GM19468 (cell line): ENCODE results near the gene PTPN1.
"Not testable (repeated sequence)": the region's sequence is repeated elsewhere in the genome, so short reads cannot be mapped to it uniquely, and the experiment has no call there.

Source experiments
- ATAC-seq: cut with Tn5 transposase; IDR thresholded peaks from one replicate; pipeline ENCODE4 v1.9.1; 2021; ENCODE audit warnings: mild to moderate bottlenecking, moderate library complexity, moderate number of reproducible peaks; ENCODE audit not compliant: unreplicated experiment; ENCODE audit errors: extremely low read depth

PTPN1 gene

DNA sequence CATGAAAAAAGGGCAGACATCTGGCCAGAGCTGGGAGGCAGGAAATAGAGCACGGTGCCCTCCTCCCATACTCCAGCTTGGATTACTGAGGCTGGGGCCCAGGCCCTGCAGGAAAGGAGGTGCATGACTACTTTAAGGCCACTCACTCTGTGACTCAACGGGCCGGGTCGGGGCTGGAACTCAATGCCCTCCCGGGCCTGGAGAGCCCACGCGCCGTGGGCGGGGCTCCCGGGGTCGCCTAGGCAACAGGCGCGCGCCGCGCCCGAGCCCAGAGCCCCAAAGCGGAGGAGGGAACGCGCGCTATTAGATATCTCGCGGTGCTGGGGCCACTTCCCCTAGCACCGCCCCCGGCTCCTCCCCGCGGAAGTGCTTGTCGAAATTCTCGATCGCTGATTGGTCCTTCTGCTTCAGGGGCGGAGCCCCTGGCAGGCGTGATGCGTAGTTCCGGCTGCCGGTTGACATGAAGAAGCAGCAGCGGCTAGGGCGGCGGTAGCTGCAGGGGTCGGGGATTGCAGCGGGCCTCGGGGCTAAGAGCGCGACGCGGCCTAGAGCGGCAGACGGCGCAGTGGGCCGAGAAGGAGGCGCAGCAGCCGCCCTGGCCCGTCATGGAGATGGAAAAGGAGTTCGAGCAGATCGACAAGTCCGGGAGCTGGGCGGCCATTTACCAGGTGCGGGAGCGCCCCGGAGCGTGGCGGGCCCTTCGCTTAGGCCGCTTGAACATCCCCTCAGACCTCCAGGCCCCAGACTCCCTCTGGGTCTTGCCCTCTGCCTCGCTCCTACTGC, at the start of gene PTPN1:
TSS of gene PTPN1 (plus strand) at position 461 of the 783 bp plus-strand sequence. CDS start at position 606, 145 bp downstream.
- ATAC-seq = peak; percentile 88

DNA sequence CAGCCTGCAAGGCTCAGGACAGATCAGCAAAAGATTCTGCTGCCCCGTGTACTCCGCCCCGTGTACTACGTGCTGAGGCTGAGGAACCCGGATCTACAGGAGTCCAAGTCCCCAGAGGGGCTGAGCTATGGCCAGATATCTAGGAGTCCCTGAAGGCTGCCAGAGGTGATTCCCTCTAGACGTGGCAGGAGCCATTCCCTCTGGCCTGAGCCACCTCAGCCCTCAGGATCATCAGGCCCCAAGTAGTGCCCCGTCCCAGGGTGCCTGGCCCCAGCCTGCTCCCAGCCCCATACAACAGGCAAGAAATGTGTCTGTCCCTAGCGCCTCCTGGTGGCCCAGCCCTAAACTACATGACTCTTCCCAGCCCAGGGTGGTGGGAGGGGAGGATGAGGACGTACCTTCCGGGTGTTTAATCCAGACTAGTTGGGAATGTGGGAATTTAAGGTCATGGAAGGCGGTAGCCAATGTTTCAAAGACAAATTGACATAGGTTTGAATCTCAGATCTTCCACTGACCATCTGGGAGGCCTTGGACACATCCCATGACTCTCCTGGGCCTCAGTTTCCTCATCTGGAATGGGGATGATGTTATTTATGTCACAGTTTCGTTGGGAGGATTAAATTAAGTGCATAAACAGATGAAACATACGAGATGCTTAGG, 49.4 kb upstream of the PTPN1 start:
- ATAC-seq = no peak

DNA sequence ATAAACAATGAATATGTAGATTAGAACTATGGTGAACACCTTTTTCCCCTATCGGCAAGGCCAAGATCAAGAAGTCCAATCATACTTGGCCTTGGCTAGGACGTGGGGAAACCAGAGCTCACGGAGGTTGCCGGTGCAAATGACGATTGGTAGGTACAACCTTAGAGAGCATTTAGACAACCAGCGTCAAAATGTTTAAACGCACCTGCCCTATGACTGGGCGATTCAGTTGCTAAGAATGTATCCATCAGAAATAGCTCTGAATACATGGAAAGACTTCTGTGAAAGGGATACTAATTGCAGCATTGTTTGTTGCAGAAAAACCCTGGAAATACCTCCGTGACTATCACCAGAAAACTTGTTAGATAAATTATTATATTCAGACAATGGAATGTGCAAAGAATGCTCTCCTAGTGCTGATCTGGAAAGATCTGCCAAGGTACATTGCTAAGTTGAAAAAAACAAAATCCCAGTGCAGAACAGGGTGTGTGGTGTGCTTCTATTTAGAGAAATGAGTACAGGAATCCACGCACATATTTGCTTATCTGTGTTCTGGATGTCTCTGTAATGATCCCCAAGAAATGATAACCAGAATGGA, 48.0 kb upstream of the PTPN1 start:
- no peak for ATAC-seq

DNA sequence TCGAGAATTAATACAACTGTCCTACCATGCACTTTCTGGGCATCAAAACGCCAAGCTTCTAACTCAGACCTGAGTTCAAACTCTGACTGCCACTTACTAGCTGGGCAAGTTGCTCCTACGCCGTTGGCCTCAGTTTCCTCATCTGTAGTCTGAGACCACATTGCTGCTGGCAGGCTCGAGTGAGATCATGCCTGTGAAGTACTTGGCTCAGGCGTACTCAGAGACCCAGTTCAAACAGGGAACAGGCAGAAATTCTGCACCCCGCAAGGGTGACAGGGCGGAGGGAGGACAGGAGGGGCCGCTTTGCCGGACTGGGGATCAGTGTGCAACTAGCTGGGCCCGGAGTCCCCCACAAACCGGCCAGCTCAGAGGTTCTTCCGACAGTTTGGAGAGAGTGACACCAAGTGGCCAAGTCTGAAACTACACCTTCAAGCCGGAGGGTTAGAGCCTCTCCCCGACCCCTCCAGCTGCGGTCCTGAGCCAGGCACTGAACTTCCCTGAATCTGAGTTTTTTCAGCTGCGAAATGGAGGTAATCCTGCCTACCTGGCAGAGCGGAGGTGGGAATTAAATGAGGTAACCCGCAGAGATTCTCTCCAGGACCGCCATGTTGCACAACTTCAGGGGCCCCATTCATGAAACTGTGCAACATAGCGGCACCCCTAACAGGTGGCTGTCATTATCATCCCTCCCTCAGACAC, 46.0 kb upstream of the PTPN1 start:
- ATAC-seq = no peak

DNA sequence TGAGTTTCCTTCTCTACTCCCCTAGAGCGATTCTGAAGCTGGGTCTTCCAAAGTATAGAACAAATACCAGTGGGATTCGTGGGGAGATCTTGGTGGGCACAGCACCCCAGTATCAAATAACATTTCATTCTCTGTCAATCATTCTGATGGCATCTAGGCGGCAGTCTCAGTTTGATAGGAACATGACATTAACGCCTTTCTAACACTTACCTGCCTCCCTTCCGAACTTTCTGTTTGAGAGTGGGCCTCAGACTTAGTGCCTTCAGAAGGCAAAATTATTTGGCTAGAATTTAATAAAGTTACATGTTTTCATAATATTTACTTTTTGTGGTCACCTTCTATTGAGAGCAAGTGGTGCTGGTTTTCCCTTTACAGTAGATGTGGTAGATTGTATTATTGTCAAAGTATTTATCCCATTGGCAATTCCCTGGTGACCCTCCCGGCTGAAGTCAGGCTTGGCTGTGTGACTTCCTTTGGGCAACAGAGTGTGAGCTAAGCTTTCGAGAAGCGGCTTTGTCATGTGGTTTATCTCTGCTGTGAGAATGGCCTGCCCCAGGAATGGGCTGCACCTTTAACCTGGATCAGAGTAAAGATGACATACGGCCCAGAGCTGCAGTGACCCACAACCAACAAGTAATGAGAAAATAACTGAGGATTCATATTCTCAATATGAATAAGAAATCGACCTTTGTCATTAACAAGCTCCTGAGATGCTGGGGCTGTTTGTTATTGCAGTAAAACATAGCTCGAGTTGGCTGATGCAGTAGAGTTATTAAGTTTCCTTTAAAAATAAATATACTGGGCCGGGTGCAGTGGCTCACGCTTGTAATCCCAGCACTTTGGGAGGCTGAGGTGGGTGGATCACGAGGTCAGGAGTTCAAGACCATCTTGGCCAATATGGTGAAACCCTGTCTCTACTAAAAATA, 45.2 kb upstream of the PTPN1 start:
- no peak for ATAC-seq

DNA sequence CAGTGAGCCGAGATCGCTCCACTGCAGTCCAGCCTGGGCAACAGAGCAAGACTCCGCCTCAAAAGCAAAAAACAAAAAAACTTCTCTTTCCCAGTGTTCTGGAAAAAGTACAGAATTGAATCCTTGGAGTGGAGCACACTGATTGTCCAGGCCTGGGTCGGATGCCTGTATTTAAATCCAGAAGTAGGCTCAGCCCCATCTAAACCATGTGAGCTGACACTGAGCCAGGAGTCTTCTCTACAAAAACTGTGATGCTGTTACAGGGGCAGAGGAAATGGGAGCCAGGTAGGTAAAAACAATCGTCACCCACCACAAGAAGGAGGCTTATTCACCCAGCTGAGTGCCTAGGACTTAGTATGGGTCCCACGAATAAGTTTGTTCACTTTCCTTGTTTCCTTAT, 43.0 kb upstream of the PTPN1 start:
- no peak for ATAC-seq

DNA sequence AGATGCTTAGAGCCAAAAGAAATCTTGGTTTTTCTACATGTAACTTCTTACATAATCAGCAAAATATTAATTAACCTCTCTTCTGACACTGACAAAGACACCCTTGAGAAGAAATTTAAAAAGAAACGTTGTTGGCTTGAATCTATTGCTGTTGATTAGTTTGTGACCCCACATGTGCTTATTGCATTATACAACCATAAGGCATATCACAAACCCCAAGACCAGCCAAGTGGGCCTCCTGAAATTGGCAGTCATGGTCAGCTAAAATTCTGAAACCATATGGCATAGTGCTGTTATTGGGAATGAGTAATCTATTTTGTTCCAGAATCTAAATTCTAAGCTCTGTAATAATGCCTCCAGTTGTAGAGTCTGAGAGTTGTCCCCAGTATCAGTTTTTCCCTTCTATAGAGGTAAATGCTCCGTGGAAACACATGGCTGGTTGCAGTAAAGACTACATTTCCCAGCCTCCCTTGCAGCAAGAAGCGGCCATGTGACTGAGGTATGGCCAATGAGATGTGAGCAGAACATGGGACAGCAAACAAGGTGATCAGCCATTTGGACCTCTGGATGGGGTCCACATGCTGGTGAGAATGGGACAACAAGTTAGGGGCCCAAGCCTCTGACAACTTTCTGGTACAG, 42.3 kb upstream of the PTPN1 start:
- ATAC-seq = no peak

DNA sequence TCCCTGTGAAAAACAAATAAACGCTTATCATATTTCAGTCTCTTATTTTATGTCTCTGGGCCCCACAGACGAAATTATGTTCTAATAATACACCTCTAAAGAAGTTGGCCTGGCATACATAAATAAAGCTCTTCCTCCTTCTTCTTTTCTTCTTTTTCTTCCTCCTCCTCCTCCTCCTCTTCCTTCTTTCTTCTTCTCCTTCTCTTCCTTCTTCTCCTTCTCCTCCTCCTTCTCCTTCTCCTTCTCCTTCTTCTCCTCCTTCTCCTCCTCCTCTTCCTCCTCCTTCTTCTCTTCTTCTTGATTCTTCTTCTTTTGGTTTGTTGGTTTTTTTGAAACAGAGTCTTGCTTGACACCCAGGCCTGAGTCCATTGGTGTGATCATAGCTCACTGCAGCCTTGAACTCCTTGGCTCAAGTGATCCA, 41.8 kb upstream of the PTPN1 start:
- ATAC-seq = no peak

DNA sequence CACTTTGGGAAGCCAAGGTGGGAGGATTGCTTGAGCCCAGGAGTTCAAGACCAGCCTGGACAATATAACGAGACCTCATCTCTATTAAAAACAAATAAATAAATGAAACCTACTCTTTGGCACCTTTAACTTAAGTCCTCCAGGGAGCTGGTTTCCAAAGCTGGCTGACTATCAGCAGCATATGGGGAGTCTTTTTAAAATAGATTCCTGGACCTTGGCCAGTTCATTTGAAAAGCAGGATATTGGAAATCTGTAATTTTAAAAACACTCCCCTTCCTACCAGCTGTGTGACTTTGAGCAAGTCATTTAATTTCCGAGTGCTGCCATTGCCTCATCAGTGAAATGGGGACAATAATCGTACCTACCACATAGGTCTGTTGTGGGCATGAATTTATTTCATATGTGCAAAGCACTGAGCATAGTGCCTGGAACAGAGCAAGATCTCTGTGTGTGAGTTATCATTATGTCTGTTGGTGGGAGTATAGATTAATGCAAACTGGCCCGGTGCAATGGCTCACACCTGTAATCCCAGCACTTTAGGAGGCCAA, 40.9 kb upstream of the PTPN1 start:
- no peak for ATAC-seq

DNA sequence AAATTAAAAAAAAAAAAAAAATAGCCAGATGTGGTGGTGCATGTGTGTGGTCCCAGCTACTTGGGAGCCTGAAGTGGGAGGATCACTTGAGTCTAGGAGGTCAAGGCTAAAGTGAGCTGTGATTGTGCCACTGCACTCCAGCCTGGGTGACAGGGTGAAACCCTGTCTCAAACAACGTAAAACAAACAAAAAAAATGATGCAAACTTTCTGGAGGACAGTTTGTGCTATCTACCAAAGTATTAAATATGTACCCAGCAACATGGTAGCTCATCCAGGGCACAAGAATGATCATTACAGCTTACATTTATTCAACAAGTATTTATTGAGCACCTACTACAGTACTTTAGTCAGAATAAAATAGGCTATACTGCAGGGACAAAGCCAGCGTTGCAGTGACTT, 40.4 kb upstream of the PTPN1 start:
- no peak for ATAC-seq

DNA sequence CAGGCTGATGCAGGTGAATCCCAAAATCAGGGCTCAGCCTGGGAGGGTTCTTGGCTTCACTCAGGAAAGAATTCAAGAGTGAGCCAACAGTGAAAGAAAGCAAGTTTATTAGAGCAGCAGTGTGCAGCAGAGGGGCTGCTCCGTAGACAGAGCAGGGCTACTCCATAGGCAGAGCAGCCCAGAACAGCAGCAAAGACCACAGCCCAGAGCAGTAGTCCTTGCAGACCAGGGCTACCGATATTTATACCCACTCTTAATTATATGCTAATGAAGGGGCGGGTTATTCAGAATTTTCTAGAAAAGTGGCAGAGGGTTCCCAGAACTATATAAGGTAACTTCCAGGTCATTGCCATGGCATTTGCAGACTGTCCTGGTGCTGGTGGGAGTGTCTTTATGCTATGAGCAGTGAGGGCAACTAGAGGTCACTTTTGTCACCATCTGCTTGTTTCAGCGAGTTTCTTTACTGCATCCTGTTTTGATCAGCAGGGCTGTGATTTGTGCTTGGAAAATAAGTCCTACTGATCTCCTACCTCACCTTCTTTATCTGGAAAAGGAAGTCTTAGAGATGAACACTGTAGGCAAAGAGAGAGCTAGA, 39.8 kb upstream of the PTPN1 start:
- no peak for ATAC-seq

DNA sequence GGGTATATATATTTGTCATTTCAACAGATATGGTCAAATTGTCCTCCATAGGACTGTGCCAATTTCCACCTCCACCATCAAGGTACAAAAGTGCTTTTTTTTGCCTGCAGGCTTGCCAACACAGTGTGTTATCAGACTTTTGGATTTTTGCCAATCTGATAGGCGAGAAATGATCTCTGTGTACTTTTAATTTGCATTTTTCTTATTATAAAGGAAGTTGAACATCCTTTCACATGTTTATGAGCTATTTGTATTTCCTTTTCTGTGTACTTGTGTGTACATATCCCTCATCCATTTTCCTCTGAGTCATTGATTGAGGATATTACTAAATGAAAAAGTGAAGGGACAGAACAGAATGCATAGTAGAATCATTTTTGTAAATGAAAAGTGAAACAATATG, 39.0 kb upstream of the PTPN1 start:
- ATAC-seq = no peak

DNA sequence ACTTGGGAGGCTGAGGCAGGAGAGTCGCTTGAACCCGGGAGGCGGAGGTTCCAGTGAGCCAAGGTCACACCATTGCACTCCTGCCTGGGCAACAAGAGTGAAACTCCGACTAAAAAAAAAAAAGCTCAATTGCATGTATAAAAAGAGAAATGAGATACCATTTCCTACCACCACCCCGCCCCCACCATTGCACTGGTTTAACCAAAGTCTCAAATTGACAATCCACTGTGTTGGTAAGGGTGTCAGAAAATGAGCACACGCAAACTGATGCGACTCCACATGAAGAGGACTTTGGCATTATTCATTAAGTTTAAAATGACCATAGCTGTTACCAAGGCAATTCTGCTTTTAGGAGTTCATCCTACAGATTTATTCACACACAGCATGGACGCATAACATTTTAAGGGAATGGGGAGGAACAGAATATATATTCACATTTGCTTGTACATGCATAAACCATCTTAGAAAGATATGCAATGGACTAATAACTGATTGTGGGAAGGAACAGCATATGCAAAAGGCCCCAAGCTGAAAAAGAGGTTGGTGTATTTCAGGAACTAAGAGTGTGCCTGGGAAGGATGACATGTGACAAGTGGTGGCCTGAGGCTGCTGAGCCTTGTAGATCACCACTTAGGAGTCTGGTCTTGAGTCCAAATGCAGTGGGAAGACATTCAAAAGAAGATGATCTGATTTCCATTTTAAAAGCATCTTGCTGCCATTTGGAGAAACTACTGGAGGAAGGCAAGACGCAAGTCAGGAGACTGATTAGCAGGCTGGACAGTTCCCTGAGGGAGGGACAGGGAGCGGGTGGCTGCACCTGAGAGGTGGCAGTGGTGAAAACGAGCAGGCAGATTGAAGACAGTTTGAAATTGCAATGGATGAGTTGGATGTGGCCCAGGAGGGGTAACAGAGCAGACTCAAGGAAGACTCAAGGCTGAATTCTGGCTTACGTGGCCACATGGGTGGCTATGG, 37.2 kb upstream of the PTPN1 start:
- no peak for ATAC-seq

DNA sequence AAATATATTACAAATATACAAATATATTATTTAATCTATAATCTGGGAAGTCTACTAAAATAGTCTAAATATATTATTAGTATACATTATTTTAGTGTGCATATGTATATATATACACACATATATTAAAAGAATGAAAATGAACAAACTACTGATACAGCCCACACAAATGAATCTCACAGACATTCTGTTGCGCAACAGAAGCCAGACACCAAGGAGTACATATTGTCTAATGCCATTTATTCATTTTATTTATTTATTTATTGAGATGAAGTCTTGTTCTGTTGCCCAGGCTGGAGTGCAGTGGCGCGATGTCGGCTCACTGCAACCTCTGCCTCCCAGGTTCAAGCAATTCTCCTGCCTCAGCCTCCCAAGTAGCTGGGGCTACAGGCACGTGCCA, 35.8 kb upstream of the PTPN1 start:
- ATAC-seq = not testable (repeated sequence)

DNA sequence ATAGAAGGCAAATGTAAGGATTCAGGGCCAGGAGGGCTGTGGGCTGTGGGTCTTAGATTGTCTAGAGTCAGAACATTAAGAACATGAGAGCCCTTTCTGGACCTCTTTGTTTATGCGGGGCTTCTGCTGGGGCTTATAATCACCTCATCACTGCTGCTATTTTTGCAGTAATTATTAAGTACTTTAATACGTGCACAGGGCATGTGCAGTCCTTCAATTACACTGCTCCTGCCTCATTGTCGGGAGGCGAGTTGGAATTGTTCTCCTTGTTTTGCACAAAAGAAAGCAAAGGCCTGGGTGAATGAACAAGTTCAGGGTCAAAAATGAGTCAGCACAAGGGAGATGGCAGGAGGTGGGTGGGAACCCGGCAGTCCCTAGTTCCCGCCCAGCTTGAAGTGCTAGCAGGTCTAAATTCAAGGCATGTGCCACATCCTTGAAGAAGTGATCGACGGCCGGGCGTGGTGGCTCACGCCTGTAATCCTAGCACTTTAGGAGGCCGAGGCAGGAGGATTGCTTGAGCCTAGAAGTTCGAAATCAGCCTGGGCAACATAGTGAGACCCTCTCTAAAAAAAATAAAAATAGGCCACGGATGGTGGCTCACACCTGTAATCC, 34.4 kb upstream of the PTPN1 start:
- no peak for ATAC-seq

DNA sequence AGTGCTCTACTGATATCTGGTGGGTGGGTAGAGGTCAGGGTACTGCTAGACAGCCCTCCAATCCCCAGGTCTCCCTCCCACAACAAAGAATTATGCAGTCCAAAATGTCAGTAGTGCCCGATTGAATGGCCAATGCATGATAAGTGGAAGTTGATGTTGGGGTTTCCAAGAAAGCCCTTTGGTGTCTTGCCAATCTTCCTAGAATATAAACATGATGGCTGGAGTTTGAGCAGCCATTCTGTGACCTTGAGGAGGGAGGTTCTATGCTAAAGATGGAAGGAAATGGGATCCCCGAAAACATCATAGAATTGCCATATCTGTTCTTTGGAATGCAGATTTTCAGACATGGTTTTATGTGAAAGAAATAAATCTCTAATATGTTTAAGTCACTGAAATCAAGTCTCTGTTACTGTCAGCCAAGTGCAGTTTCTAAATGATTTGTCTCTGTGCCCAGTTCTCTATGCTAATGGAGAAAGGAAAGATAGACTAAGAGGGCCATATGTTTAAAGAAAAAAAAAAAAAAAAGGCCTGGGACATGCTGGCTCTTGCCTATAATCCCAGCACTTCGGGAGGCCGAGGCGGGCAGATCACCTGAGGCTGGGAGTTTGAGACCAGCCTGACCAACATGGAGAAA, 32.8 kb upstream of the PTPN1 start:
- no peak for ATAC-seq
